ENCODE data around the gene NAA38.
"Not testable (repeated sequence)": the region's sequence is repeated elsewhere in the genome, so short reads cannot be mapped to it uniquely, and the experiment has no call there.

NAA38 gene

GRCh38 chr17:7824021-7824924 lies 33.1 kb downstream of the NAA38 start:
- DNase-seq (ENCODE audit: low spot score) = no peak

GRCh38 chr17:7823581-7824001 lies 33.8 kb downstream of the NAA38 start:
- no peak for DNase-seq (ENCODE audit: low spot score)

GRCh38 chr17:7822126-7822525 lies 35.2 kb downstream of the NAA38 start:
- DNase-seq (ENCODE audit: low spot score) = no peak

- no peak for DNase-seq (ENCODE audit: low spot score)
Measured at GRCh38 chr17:7820231-7820630, 37.1 kb downstream of the NAA38 start.

GRCh38 chr17:7818746-7819645 lies 38.4 kb downstream of the NAA38 start:
- DNase-seq (ENCODE audit: low spot score) = no peak

- DNase-seq (ENCODE audit: low spot score) = no peak
Measured at GRCh38 chr17:7818026-7818425, 39.3 kb downstream of the NAA38 start.

- DNase-seq (ENCODE audit: low spot score) = no peak
Measured at GRCh38 chr17:7817643-7817964, 39.8 kb downstream of the NAA38 start.

GRCh38 chr17:7816926-7817642 lies 40.3 kb downstream of the NAA38 start:
- no peak for DNase-seq (ENCODE audit: low spot score)

- DNase-seq (ENCODE audit: low spot score) = no peak
Measured at GRCh38 chr17:7814969-7815368, 42.4 kb downstream of the NAA38 start.

- DNase-seq (ENCODE audit: low spot score) = no peak
Measured at GRCh38 chr17:7811251-7811650, 46.1 kb downstream of the NAA38 start.

- not testable (repeated sequence) for DNase-seq (ENCODE audit: low spot score)
Measured at GRCh38 chr17:7809791-7810343, 47.5 kb downstream of the NAA38 start.

- no peak for DNase-seq (ENCODE audit: low spot score)
Measured at GRCh38 chr17:7809086-7809790, 48.1 kb downstream of the NAA38 start.

GRCh38 chr17:7807206-7807605 lies 50.2 kb downstream of the NAA38 start:
- DNase-seq (ENCODE audit: low spot score) = no peak
